GM12873 (cell line): Measurements from ENCODE around the gene WDFY4.

Source experiments
- CTCF ChIP-seq: IDR thresholded peaks from 2 replicates; pipeline ENCODE4 v1.5.1; 2012; ENCODE audit warnings: low read depth, mild to moderate bottlenecking, moderate library complexity, low read length, control low read depth; ENCODE audit not compliant: insufficient read depth; ENCODE audit errors: missing control alignments

Gene WDFY4

GRCh38 chr10:48904861-48905260 is 220.2 kb downstream of the WDFY4 start:
- no peak for TF ChIP-seq CTCF

- no peak for TF ChIP-seq CTCF
These were observed 220.6 kb downstream of the WDFY4 start for GRCh38 chr10:48905311-48905710.

GRCh38 chr10:48906841-48907240 is 222.2 kb downstream of the WDFY4 start:
- TF ChIP-seq CTCF: no peak

GRCh38 chr10:48907730-48908129 is 223.1 kb downstream of the WDFY4 start:
- TF ChIP-seq CTCF: no peak

GRCh38 chr10:48910548-48910947 is 225.9 kb downstream of the WDFY4 start:
- no peak for TF ChIP-seq CTCF

- TF ChIP-seq CTCF: no peak
These were observed 229.0 kb downstream of the WDFY4 start for GRCh38 chr10:48913674-48914073.

- TF ChIP-seq CTCF: no peak
These were observed 239.1 kb downstream of the WDFY4 start for GRCh38 chr10:48923748-48924147.
